Stimulated activated CD8-positive, alpha-beta memory T cell treated with anti-CD3 and anti-CD28 coated beads, Interleukin-15, amount 100 ng/mL, for 1 hour (primary cell): ENCODE measurements around the gene ADGRF4.

ENCODE experiments used
- DNase-seq: peaks from one replicate; pipeline ENCODE4 v3.0.0-alpha.2; 2020; ENCODE audit warnings: low read depth

Gene ADGRF4, protein sequence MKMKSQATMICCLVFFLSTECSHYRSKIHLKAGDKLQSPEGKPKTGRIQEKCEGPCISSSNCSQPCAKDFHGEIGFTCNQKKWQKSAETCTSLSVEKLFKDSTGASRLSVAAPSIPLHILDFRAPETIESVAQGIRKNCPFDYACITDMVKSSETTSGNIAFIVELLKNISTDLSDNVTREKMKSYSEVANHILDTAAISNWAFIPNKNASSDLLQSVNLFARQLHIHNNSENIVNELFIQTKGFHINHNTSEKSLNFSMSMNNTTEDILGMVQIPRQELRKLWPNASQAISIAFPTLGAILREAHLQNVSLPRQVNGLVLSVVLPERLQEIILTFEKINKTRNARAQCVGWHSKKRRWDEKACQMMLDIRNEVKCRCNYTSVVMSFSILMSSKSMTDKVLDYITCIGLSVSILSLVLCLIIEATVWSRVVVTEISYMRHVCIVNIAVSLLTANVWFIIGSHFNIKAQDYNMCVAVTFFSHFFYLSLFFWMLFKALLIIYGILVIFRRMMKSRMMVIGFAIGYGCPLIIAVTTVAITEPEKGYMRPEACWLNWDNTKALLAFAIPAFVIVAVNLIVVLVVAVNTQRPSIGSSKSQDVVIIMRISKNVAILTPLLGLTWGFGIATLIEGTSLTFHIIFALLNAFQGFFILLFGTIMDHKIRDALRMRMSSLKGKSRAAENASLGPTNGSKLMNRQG

DNA sequence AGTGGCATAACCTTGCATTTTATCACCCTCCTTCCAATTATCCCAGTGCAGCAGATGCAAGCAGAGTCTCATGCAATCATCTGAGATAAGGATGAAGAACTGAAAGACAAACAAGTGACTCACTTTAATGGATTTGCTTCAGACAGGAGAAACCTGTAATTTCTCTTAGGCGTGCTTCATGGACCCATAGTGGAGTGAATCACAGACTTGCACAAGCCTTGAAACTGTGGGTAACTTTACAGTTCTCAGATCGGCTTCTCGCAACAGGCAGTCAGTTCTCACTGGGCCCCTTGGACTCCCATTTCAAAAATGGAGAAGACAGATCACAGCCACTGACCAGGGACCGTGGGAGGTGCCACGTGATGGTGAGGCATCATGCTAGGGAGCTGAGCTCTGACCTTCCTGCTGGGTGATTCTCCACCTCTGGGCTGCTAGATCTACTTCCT is at the start of gene ADGRF4:
Gene ADGRF4 (plus strand): TSS at position 239 of the 446 bp plus-strand sequence. CDS start 8,666 bp downstream, outside the sequence.
- DNase-seq: no peak

DNA sequence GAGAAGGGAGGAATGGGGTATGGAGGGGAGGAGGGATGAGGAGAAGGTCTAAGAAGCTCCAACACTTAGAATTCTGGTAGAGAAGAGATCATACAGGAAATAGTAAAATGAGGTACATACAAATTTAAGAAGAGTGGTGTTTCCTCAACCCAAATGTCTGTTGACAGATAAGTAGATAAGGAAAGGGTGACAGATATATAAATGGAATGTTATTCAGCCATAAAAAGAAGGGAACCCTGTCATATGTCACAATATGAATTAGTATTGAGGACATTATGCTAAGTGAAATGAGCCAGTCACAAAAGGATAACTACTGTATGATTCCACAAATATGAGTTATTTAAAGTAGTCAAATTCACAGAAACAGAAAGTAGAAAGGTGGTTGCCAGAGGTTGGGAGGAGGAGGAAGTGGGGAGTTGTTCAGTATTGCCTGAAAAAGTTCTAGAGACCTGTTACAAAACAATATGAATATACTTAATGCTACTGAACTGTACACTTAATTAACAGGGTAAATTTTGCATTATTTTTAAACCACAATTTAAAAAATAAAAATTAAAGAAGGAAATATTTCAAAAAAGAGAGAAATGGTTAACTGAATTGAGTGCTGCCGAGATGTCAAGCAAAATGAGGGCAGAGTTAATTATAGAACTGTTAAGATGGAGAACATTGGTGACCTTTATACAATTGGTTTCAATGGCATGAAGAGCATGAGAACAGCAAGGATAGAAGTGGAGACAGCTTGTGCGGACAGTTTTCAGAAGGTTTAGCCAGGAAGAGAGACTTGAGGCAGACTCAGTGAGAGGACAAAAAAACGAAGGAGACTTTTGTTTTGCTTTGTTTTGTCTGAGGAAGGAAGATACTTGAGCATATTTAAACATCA is 47.6 kb upstream of the ADGRF4 start:
- DNase-seq: no peak

DNA sequence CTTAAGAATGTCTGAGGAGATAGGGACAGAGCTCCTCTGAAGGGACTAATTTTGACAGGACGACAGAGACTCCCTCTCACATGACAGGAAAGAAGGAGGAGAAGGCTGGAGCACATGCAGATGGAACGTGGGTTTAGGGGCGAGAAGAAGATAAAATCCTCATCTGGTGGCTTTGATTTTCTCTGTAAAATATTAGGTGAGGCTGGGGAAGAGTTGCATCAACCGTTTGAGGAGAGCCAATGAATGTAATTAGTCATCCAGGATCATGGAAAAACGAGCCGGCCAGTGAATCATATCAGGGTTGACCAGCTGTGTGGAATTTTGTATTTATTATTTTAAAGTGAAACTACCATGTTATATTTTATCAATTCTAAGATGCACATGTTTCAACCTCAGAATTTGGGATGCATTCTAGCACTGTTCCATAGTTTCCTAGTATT is 46.9 kb upstream of the ADGRF4 start:
- DNase-seq: no peak

DNA sequence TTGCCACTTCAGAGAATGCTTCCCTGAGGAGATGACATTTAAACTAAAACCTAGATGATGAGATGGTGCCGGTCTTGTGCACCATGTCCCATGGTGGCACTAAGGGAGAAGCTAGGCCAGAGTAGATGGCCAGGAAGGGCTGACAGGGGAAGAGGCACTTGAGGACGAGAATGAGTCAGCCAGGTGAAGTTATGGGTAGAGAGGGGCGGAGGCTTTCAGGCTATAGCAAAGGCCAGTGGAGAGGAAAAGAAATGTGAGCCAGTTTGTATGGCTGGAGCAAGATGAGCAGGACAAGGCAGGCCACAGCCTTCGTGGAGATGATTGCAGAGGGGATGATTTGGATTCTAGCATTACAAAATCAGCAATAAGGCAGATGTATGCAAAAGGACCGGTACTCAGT is 44.7 kb upstream of the ADGRF4 start:
- DNase-seq: no peak

DNA sequence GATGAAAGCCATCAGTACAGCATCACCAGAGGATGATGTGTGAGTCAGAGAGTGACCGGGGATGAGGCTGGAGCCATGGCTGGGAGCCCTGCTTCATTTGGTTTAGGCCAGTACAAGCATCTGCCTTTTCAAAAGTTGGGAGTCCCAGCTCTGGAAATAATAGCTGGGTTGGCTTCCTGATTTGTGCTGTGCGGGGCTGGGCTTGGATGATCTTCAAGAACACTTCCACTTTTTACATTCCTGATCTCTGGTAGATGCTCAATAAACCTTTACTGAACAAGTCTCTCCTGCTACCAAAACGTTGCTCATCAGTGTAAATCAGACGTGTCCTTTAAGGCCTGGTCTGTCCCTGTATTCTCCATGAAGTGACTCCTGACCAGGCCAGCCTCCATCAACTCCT is 44.1 kb upstream of the ADGRF4 start:
- DNase-seq: no peak

DNA sequence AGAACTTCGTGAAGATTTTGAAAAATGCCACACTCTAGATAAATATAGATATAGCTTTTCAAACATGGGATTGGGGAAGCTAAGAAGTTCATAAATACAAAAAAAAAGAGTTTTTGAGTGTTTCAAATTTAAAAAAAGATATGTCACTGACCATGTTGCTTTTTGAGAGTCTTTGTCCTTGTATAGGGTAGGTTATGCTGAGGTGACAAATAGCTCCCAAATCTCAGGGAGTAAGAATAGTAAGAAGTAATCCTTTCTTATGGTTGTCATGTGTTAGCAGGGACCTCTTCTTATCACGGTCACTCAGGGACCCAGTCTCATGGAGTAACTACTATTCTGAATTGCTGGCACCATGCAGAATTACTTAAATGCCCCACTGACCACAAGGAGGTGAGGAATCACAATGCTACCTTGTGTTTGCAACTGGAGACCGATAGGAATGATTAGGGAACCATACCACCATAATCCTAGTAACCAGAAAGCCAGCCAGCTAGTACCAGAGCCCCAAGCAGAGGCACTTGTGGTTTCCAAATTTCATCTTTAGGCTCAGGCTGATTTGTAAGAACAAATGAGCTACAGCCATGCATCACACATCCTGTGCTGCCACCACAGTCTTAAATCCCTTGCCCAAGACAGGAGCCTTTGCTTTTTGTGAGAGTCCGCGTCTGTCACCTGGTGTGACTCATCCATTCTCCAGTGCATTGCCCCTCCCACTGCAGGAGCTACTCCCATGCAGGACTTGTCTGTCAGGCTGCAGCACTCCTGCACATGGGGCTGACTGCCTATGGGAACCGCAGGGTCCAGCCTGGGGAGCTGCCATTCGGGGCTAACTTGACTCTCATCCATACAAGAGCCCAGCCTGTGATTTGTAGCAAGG is 42.4 kb upstream of the ADGRF4 start:
- no peak for DNase-seq

DNA sequence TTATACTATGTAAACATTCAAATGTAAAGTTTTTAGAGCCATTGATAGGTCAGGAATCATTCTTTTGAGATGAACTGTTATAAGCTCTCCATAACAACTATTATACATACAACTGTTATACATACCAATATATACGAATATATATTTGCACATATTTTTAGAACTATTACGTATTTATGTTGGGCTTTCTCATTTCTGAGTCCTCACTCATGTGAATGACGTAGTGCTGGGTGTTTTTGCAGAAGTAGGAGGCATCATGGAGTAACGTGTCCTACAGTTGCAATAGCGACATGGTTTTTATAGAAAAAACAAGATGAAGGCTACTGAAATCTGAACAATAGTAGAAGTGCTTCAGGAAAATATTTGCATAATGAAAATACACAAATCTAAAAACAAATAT is 36.4 kb upstream of the ADGRF4 start:
- DNase-seq: no peak

DNA sequence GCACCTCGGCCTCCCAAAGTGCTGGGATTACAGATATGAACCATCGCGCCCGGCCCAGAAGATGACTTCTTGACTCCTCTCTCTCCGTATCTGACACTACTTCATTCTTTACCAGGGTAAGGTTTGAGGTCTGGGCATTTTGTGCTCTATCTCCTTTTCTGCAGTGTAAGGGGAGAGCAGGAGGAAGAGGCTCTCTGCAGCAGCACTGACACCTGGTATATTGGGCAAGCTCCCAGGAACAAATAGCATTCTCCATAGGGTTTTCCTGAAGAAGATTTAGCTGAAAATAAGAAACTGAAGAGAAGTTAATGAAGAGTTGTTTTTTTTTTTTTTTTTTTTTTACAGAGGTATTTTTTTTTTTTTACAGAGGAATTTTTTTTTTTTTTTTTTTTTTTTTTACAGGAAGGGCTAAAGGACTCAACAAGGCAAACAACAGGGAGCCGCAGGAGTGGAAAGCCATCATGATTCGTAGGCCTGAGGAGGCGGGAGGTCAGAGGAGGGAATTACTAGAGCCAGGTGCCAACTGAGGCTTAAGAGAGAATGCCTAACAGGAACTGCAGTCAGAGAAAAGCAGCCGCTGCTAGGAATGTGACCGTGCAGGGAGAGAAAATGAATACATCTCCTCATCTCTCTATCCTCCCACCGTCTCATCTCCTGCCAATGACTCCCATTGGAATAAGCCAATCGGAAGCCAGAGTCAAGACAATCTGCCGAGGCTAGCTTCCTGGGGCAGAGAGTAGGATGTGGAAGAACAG is 34.7 kb upstream of the ADGRF4 start:
- DNase-seq: no peak

DNA sequence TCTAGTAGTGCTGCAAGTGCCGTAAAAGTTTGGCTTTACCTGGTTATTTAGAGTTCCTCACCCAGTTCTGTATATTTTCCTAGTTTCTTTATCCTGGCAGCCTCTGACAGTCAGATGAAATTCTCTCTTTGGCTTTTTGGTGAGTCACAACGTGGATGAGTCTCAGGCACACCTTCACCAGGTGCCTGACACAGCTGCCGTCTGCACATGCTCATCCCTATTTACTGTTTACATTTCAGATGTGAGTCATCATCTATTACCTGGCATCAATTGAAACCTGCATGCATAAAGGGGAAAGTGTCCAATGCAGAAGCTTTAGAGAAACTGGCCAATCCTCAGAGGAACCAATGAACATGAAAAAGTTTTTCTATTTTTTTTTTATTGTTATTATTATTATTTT is 33.3 kb upstream of the ADGRF4 start:
- DNase-seq: no peak

DNA sequence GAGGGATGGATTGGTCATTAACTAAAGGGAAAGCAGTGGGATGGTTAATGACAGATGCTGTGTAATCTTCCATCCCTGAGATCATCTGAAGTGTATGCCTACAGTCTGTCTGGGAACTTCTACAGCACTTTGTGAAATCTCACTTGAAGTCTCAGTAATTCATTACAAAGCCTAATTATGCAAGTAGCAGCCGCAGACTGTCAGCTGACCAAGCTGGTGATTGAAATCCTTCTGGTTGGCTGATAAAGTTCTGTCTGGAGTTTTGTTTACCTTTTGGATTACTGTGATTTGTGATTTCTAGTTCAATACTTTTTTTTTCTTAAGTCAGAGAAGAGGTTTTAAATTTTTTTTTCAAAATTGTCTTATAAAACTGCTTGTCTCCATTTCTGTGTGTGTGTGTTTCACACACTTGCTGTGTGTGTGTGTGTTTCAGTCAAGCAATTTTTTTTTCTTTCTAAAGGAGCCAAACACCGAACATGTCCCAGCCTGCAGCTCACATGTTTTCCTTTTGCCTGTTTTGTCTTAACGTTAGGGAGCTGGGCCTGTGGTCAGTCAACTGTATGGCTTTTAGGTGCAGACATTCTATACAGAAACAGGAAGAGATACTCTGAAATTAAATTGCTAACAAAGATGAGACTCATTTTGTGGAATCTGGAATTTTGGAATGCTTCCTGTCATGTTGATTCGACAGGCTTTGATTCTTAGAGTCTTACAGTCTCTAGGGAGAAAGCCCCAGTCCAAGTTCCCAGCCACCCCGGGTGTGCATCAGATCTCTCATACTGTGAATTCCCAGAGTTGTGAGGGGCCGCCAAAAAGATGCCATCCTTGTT is 28.5 kb upstream of the ADGRF4 start:
- DNase-seq: no peak

DNA sequence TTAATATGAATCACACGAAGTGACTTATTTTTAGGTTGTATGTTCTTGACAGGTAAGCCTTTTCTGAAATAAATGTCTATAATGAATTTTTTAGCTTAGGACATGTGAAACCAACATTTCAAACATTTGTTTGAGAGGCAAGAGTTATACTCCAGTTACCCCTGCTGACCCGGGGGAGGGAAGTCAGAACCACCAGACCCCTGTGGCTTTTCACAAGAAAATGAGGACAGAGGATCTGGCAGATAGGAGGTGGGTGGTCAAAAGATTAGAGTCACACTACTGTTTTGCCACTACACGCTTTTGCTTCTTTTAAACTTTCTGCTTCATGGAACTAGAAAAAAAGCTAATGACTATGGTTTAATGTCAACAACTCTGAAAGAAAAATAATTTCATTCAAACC is 27.5 kb upstream of the ADGRF4 start:
- no peak for DNase-seq

DNA sequence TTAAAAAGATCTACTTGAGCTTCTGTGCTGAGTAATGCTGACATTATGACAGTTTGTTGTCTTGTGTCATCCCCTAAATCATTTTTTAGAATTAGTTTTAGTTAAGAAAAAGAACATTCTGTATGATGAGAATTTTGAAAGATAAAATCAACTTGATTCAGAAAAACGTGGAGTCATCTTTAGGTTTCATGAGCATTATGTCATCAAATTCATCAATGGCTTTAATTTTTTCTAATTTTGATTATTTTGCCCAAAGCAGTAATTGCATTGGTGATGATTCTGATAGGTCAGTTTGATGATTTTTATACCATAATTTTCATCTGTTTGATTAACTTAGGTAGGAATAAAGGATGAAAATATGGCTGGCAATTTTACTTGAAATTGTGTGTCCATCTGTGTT is 26.6 kb upstream of the ADGRF4 start:
- DNase-seq: no peak

DNA sequence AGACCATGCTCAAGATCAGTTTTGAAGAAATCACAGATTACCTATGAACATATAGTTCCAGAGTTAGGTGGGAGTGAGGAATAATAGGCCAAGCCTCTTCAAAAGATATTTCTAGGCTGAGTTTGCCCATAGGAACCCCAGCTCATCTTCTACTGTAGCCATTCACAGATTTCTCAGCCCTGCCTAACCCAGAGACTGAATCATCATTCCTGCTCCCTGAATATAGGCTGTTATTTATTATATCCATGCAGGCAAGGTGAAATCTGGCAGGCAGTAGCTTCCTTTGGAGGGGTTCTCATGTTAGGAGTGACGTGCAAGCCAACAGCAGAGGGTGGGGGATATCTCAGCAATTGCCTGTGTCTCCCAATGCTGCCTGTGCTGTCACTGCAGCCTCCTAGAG is 25.6 kb upstream of the ADGRF4 start:
- no peak for DNase-seq

DNA sequence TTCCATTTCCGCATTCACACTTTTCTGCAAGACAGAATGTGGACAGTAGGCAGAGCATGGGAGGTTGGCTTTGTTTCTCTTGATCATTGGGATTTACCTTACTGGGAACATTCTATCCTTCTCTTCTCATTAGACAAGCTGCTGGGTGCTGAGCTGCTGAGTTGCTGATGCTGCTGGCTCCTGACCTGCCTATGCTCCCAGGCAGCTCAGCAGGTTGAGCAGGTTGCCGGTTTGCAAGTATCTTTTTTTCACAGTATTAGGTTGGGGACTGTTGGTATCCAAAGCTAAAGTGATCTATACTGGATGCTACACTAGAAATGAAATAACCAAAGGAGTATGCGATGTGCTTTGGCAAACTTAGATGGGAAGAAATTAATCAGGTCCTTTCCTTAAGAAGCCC is 23.7 kb upstream of the ADGRF4 start:
- DNase-seq: no peak

DNA sequence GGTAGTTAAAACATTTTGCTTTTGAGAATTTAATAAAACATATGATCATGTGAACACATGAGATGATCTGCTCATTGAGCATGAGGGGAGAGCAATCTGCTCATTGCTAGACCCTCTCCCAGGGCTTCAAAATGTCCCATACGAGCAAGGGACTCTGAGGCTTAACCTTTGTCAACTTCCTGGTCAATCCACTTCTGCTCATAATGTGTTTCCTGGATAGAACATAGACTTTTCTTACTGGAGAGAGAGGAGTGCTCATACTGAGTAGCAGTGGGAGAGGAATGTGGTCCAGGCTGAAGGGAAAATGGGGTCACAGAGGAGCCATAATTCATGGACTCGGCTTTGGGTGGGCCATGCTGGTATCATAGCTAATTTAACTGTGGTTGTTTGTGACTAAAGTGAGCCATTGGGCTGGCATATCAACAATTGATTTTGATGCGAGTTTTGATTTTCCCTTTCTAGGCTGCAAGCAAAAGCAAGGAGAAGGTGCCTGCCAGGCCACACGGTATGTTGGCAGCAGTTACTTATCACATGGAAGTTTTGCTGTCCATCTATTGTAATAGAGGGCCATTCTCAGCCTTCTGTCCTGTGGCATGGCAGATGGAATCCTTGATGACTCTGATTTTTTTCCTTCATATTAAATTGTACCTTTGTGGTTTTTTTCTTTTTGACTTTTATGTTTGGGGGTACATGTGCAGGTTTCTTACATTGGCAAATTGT is 20.8 kb upstream of the ADGRF4 start:
- DNase-seq: no peak

DNA sequence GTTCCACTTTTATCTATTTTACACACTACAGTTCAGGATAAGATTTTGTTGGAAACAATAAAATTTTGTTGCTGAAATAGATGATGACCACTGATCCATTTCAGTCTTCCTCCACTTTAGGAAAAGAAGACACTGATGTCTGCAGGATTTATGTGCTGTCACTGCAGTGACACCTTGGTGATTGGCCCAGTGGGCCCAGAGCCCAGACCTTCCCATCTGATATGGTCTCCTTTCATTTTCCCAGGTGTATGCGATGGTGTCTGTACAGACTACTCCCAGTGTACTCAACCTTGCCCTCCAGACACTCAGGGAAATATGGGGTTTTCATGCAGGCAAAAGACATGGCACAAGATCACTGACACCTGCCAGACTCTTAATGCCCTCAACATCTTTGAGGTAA is 19.6 kb upstream of the ADGRF4 start:
- no peak for DNase-seq

DNA sequence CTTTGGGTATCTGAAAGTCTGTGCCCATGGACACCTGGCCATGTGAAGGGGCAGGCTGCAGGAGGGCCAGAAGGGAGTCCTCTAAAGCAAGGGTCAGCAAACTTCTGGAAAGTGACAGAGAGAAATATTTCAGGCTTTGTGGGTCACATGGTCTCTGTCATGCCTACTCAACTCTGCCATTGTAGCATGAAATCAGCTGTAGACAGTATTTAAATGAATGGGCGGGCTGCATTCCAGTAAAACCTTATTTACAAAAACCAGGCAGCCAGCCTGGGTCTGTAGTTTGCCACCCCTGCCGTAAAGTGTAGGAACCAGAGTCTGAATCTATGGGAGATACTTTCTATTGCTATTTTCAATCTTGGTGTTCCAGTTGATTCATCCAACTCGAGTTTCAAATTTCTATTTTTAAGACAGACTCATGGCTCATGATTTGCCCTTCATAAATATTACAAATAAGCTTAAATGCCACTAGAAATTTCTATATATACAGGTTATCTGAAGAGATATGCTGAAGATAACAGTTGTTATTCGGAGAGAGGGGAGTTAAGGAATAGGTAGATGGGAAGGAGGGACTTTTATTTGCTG is 19.0 kb upstream of the ADGRF4 start:
- no peak for DNase-seq

DNA sequence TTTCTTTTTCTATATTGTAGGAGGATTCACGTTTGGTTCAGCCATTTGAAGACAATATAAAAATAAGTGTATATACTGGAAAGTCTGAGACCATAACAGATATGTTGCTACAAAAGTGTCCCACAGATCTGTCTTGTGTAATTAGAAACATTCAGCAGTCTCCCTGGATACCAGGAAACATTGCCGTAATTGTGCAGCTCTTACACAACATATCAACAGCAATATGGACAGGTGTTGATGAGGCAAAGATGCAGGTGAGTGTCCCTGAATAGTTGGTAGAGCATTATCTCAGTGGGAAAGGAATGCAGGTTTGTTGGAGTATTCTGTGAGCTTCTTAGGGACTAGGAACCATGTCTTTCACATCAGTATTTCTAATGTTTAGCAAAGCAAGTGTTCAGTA is 18.3 kb upstream of the ADGRF4 start:
- DNase-seq: no peak

DNA sequence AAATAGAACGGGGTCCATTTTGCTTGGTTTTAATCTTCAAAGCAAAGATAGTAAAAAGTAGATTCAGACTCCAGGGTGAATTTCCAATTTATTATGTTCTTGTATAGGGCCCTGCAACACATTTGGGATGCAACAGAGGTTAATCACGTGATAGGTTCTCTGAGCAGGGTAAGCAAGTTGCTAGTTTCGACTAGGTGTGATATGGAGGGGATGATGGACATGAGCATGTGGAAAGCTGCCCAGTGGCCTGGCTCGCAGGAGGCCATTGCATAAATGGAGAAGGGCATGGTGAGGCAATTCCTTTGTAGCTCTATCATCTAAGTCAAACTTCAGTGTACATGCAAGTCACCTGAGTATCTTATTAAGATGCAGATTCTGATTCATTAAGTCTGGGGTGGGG is 17.7 kb upstream of the ADGRF4 start:
- no peak for DNase-seq
